Measurements from ENCODE around the gene SNRPB2.

Gene SNRPB2

GRCh38 chr20:16778159-16778558, 48.3 kb downstream of the SNRPB2 start:
- Histone ChIP-seq H3K27me3 (no peaks in the 10 kb centered on the region), H3K9ac (no peak overlapping the region), H3K4me2 (no peak overlapping the region), H3K36me3 (peaks cover 0 to 6% (median 0%) of the 10 kb centered on the region in 11 experiments; a peak in 1 of 22 replicates), H4K20me1 (no peaks in the 10 kb centered on the region), H3K4me1 (no peaks in the 10 kb centered on the region), H3K27ac (no peak overlapping the region), H3K9me3 (replicated peaks in 1 of 11) (peaks cover 25 to 51% (median 38%) of the 10 kb centered on the region in 11 experiments), H3K4me3 (no peak overlapping the region)
- TF ChIP-seq Cebpa-rat (IDR thresholded peaks at IDR 0.05) = no peak

- Histone ChIP-seq H4K20me1 (no peaks in the 10 kb centered on the region), H3K9ac (no peak overlapping the region), H3K27me3 (no peaks in the 10 kb centered on the region), H3K4me3 (no peak overlapping the region), H3K36me3 (no peaks in the 10 kb centered on the region; a peak in 1 of 22 replicates), H3K4me2 (no peak overlapping the region), H3K9me3 (replicated peaks in 1 of 11) (peaks cover 20 to 28% (median 25%) of the 10 kb centered on the region in 11 experiments), H3K4me1 (no peaks in the 10 kb centered on the region), H3K27ac (no peak overlapping the region)
- TF ChIP-seq Cebpa-rat (IDR thresholded peaks at IDR 0.05) = no peak
Observed at GRCh38 chr20:16781496-16781895, 51.7 kb downstream of the SNRPB2 start.

GRCh38 chr20:16785226-16785625, 55.4 kb downstream of the SNRPB2 start:
- no peaks in the 10 kb centered on the region for H4K20me1 ChIP-seq
- H3K27me3 ChIP-seq = no peaks in the 10 kb centered on the region
- H3K4me3 ChIP-seq = no peak overlapping the region
- H3K27ac ChIP-seq = no peak overlapping the region
- H3K9ac ChIP-seq = no peak overlapping the region
- peaks cover 20 to 46% (median 30%) of the 10 kb centered on the region in 11 experiments for H3K9me3 ChIP-seq (replicated peaks in 1 of 11)
- H3K36me3 ChIP-seq = no peaks in the 10 kb centered on the region; a peak in 1 of 22 replicates
- no peak overlapping the region for H3K4me2 ChIP-seq
- no peak for TF ChIP-seq Cebpa-rat (IDR thresholded peaks at IDR 0.05)
- H3K4me1 ChIP-seq = no peaks in the 10 kb centered on the region
